Heart left ventricle (tissue), 16 donors: Measurements from ENCODE around the gene COX5B. TPM values are rescaled to one million over a fixed set of nuclear protein-coding genes. Genes with fewer than 3 reads are reported as not detected.
"Not testable (repeated sequence)": the region's sequence is repeated elsewhere in the genome, so short reads cannot be mapped to it uniquely, and the experiment has no call there.

Source experiments
- ATAC-seq, 4 donors: fragments of 200-7000 bp; cut with Tn5 transposase; one replicate each; pipeline ENCODE4 v1.9.1; 2020 to 2022; ENCODE audit warnings: moderate library complexity in 4 of 4, mild to moderate bottlenecking in 3 of 4, moderate number of reproducible peaks in 1 of 4
- DNase-seq, 5 donors: peaks; one replicate each; pipeline ENCODE4 v3.0.0-alpha.2; 2020
- H3K27ac ChIP-seq, 12 donors: fragments of 200-600 bp; sonication (generic) in 4 of 12; one replicate each; pipeline versions ENCODE4 v1.5.0 to v1.8.0; 2016 to 2022; ENCODE audit warnings: mild to moderate bottlenecking in 2 of 12
- H3K27me3 ChIP-seq, 9 donors: fragments of 200-600 bp; sonication (generic) in 2 of 9; one replicate each; pipeline versions ENCODE4 v1.5.1 to v1.8.0; 2016 to 2022; ENCODE audit warnings: mild to moderate bottlenecking in 3 of 9
- H3K36me3 ChIP-seq, 9 donors: fragments of 200-600 bp; sonication (generic) in 2 of 9; one replicate each; pipeline versions ENCODE4 v1.5.0 to v1.8.0; 2018 to 2022; ENCODE audit warnings: mild to moderate bottlenecking in 2 of 9
- H3K4me1 ChIP-seq, 12 donors: fragments of 200-600 bp; sonication (generic) in 4 of 12; one replicate each; pipeline versions ENCODE4 v1.5.0 to v1.8.0; 2016 to 2022; ENCODE audit warnings: mild to moderate bottlenecking in 3 of 12
- H3K4me3 ChIP-seq, 12 donors: fragments of 200-600 bp; sonication (generic) in 4 of 12; one replicate each; pipeline versions ENCODE4 v1.5.0 to v1.8.0; 2017 to 2022; ENCODE audit warnings: mild to moderate bottlenecking in 9 of 12, moderate library complexity in 4 of 12
- H3K9me3 ChIP-seq, 12 donors: fragments of 200-600 bp; sonication (generic) in 4 of 12; one replicate each; pipeline versions ENCODE4 v1.5.0 to v1.8.0; 2016 to 2022; ENCODE audit warnings: mild to moderate bottlenecking in 1 of 12
- POLR2A ChIP-seq, 2 donors: fragments of 450-650 bp; IDR thresholded peaks; one replicate each; pipeline ENCODE4 v1.6.1; 2017; ENCODE audit warnings: antibody characterized with exemption in 2 of 2, mild to moderate bottlenecking in 2 of 2, moderate library complexity in 2 of 2
- WGBS, 4 donors: extraction: QIAGEN DNeasy Blood & Tissue Kit in 2 of 4; methylation state at CpG; one replicate each; pipeline versions ENCODE4 v1.1.5 to v1.1.7; 2013 to 2018; 5-methylcytosine and 5-hydroxymethylcytosine counted together
- intact Hi-C, 10 donors: fragments of 100-400 bp; cut with DNase I; formaldehyde crosslinking; loops; one replicate each; pipeline versions ENCODE4 v1.11.1 to v1.14.2; 2022
- polyA plus RNA-seq, 2 donors: library from polyadenylated mRNA; stranded (reverse); fragments of 200-250 nt; gene quantifications; one replicate each; pipeline ENCODE4 v1.2.3, GENCODE V29; 2013
- total RNA-seq, 9 donors: library from RNA; depleted of rRNA in 2 of 9; stranded (reverse); fragments of >200 nt in 2 of 9; fragmentation: NEBNext Ultra II Directional in 3 of 9; extraction: Animal tissue kit (Norgen Biotek cat#: 25700) in 3 of 9; gene quantifications; one replicate each; pipeline versions ENCODE4 v1.1.0 to v1.2.4, GENCODE V29; 2016 to 2023
- TF ChIP-seq, protein P1 (sequence below), 12 donors: fragments of 200-600 bp; sonication (generic) in 4 of 12; IDR thresholded peaks; one replicate each; pipeline versions ENCODE4 v1.5.0 to v1.8.0; 2018 to 2022; ENCODE audit warnings: antibody characterized with exemption in 12 of 12, mild to moderate bottlenecking in 5 of 12
- donor health status: ischemic (EF 13 %, LVEDD 7.1; RV severe dilation, severe dysfunction).
- donor health status: healthy with polysubstance abuse.
- donor health status: DM: no; HTN: yes; CAD: no.
- donor health status: DM: no; HTN: no; CAD: no.
- donor health status: ischemic (EF 25% LVEDD 6.9; RV normal size, moderate dysfunction).
- donor health status: ischemic (EF 25% LVEDD 5.7; RV mildly dilated, moderate dysfunction).
- donor health status: healthy.
- donor health status: DM: yes; HTN: yes; CAD: no.
- donor health status: ischemic (EF 35%, LVEDD 5.7; RV mildly dilated, moderate dysfunction).
- donor health status: nonischemic (EF 11% LVEDD 7.7; RV severe dilation, severe dysfunction).
- donor health status: DM: yes; HTN: yes; CAD: no.
- donor health status: PGD.
- donor health status: ischemic (EF 29% LVEDD 5.4; RV normal size, mild dysfunction).
- donor health status: nonischemic (EF 23%, LVEDD 6.1; RV moderate dilation, normal function).

The COX5B gene
- total and polyA plus RNA-seq, 11 donors = 745 to 4,214 (median 1,226) TPM

DNA sequence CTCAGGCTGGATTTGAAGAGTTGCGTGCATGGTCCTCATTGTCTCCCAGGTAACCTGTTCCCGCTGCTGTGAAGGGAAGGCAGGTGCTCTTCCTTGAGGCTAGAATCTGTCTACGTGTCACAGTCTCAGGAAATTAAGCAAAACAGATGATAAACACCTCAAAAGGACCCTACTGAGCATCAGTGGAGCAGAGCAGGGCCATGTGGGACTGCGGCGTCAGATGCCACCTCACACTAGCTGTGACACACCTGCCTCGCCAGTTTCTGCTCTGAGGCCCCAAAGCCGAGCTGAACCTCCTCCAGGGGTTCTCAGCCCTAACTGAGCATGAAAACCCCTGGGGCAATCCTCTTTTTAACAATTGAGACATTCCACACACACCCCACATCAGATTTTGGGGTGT, 25.7 kb downstream of the COX5B start:
- no peak for DNase-seq
- no peaks in the 10 kb centered on the region for H3K9me3 ChIP-seq
- 97 to 98% (median 97%) methylated on average over 3 to 7 of the region's 7 CpGs for WGBS, 4 donors
- no peak overlapping the region for H3K27ac ChIP-seq
- ATAC-seq = no peak
- no peaks in the 10 kb centered on the region for H3K4me1 ChIP-seq
- H3K36me3 ChIP-seq = peaks cover 0 to 4% (median 0%) of the 10 kb centered on the region in 9 donors
- H3K27me3 ChIP-seq = no peaks in the 10 kb centered on the region
- intact Hi-C loops = no loop called here
- H3K4me3 ChIP-seq = no peak overlapping the region
- no peak for TF ChIP-seq POLR2A (IDR thresholded peaks at IDR 0.05)
- TF ChIP-seq, protein P1, sequence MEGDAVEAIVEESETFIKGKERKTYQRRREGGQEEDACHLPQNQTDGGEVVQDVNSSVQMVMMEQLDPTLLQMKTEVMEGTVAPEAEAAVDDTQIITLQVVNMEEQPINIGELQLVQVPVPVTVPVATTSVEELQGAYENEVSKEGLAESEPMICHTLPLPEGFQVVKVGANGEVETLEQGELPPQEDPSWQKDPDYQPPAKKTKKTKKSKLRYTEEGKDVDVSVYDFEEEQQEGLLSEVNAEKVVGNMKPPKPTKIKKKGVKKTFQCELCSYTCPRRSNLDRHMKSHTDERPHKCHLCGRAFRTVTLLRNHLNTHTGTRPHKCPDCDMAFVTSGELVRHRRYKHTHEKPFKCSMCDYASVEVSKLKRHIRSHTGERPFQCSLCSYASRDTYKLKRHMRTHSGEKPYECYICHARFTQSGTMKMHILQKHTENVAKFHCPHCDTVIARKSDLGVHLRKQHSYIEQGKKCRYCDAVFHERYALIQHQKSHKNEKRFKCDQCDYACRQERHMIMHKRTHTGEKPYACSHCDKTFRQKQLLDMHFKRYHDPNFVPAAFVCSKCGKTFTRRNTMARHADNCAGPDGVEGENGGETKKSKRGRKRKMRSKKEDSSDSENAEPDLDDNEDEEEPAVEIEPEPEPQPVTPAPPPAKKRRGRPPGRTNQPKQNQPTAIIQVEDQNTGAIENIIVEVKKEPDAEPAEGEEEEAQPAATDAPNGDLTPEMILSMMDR (IDR thresholded peaks at IDR 0.05) = no peak

- H3K36me3 ChIP-seq, H3K4me1 ChIP-seq, H3K4me3 ChIP-seq, H3K27ac ChIP-seq, H3K27me3 ChIP-seq, intact Hi-C loops, ATAC-seq, DNase-seq, H3K9me3 ChIP-seq: not testable (repeated sequence)
- WGBS, 4 donors = 92 to 96% (median 93%) methylated on average over 5 to 6 of the region's 6 CpGs
These were observed 26.8 kb downstream of the COX5B start for GRCh38 chr2:97672606-97673140.

- WGBS, 4 donors = 84 to 85% (median 84%) methylated on average over 9 of the region's 9 CpGs
- no peaks in the 10 kb centered on the region for H3K4me1 ChIP-seq
- H3K36me3 ChIP-seq = peaks cover 0 to 4% (median 0%) of the 10 kb centered on the region in 9 donors
- intact Hi-C loops = no loop called here
- no peak overlapping the region for H3K27ac ChIP-seq
- DNase-seq (no peak), ATAC-seq (no peak)
- TF ChIP-seq, protein P1 (IDR thresholded peaks at IDR 0.05) = no peak
- no peak for TF ChIP-seq POLR2A (IDR thresholded peaks at IDR 0.05)
- no peak overlapping the region for H3K4me3 ChIP-seq
- H3K27me3 ChIP-seq = no peaks in the 10 kb centered on the region
- no peaks in the 10 kb centered on the region for H3K9me3 ChIP-seq
These were observed 27.5 kb downstream of the COX5B start for GRCh38 chr2:97673182-97673914.

DNA sequence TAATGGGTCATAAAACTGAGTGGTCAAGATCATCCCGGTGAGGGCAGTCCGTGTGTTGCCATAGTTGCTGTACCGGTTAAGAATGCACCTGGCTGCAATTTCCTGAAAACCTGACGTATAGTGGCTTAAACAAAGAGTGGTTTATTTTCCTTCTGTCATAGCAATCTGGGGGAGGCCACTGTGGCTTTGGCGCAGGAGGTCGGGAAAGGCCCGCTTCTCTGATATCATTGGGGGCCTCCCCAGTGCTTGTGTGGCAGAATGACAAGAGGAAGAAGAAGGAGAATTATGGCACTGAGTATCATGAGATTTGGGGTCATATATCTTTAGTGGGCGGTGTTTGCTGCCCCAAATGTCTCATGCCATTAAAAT, 28.0 kb downstream of the COX5B start:
- no peak overlapping the region for H3K4me3 ChIP-seq
- WGBS, 4 donors = 82 to 89% (median 84%) methylated on average over 8 of the region's 8 CpGs
- intact Hi-C loops = no loop called here
- no peak for ATAC-seq
- peaks cover 0 to 3% (median 0%) of the 10 kb centered on the region in 9 donors for H3K36me3 ChIP-seq
- DNase-seq = no peak
- no peaks in the 10 kb centered on the region for H3K27me3 ChIP-seq
- no peaks in the 10 kb centered on the region for H3K9me3 ChIP-seq
- no peak overlapping the region for H3K27ac ChIP-seq
- no peaks in the 10 kb centered on the region for H3K4me1 ChIP-seq
- TF ChIP-seq POLR2A (IDR thresholded peaks at IDR 0.05) = no peak
- TF ChIP-seq, protein P1 (IDR thresholded peaks at IDR 0.05) = no peak
